GM10266 (cell line): ENCODE measurements around the gene HS6ST1.

Experiments used
- DNase-seq: peaks from one replicate; pipeline ENCODE4 v3.0.0; 2012; ENCODE audit errors: extremely low spot score
- CTCF ChIP-seq: IDR thresholded peaks from 2 replicates; pipeline ENCODE4 v1.5.1; 2012; ENCODE audit warnings: mild to moderate bottlenecking, low read depth; ENCODE audit not compliant: control insufficient read depth, insufficient read depth; ENCODE audit errors: missing control alignments

HS6ST1 gene

GRCh38 chr2:128284841-128285240, 33.8 kb downstream of the HS6ST1 start:
- no peak for TF ChIP-seq CTCF
- no peak for DNase-seq

GRCh38 chr2:128284037-128284441, 34.6 kb downstream of the HS6ST1 start:
- no peak for TF ChIP-seq CTCF

GRCh38 chr2:128282976-128283810, 35.5 kb downstream of the HS6ST1 start:
- DNase-seq: no peak
- no peak for TF ChIP-seq CTCF

More at GRCh38 chr2:128284037-128284441, 34.6 kb downstream of the HS6ST1 start:
- DNase-seq: no peak

GRCh38 chr2:128282246-128282975, 36.3 kb downstream of the HS6ST1 start:
- no peak for DNase-seq

GRCh38 chr2:128281852-128282245, 36.8 kb downstream of the HS6ST1 start:
- TF ChIP-seq CTCF: no peak
- no peak for DNase-seq

More at GRCh38 chr2:128282246-128282975, 36.3 kb downstream of the HS6ST1 start:
- TF ChIP-seq CTCF: no peak

GRCh38 chr2:128280901-128281321, 37.8 kb downstream of the HS6ST1 start:
- DNase-seq: no peak
- no peak for TF ChIP-seq CTCF
